Caco-2 (cell line): ENCODE data around the gene SLC27A4. TPM values are rescaled to one million over a fixed set of nuclear protein-coding genes. Genes with fewer than 3 reads are reported as not detected.

Experiments used
- BruUV-seq: library from RNA; stranded (reverse); fragments of 400-500 nt; replicated peaks from 2 replicates; lab custom pipeline; 2021; lab: Mats Ljungman, UMichigan
- CTCF ChIA-PET: fragments of 300-600 bp; sonication (Branson Sonifier 250); formaldehyde crosslinking; loops from one replicate; lab custom pipeline; 2022; ENCODE audit warnings: antibody characterized with exemption; lab: Charles Lee
- POLR2A ChIA-PET: fragments of 300-600 bp; sonication (Branson Sonifier 250); formaldehyde crosslinking; loops from one replicate; lab custom pipeline; 2022; ENCODE audit warnings: antibody characterized with exemption; lab: Charles Lee
- DNase-seq, 2 experiments: peaks; one replicate each; pipeline versions ENCODE4 v3.0.0 to v3.0.0-alpha.2; 2020 to 2022
- H3K27me3 ChIP-seq: replicated peaks from 2 replicates; pipeline ENCODE4 v1.6.0; 2011; ENCODE audit warnings: low read length; ENCODE audit not compliant: control insufficient read depth, insufficient read depth
- H3K36me3 ChIP-seq: 2 replicates; pipeline ENCODE4 v1.5.1; 2011; ENCODE audit warnings: low read length; ENCODE audit not compliant: control insufficient read depth, insufficient read depth
- H3K4me1 ChIP-seq: fragments of 250-450 bp; sonication (Bioruptor Pico); 2 replicates; pipeline ENCODE4 v1.5.1; 2020; ENCODE audit warnings: mild to moderate bottlenecking
- H3K4me3 ChIP-seq: 2 replicates; pipeline ENCODE4 v1.5.1; 2011; ENCODE audit warnings: low read depth, mild to moderate bottlenecking, control low read depth, low read length
- H3K9me3 ChIP-seq: fragments of 250-450 bp; sonication (Bioruptor Pico); 2 replicates; pipeline ENCODE4 v1.5.1; 2020; ENCODE audit warnings: mild to moderate bottlenecking, moderate library complexity
- H3K27ac Mint-ChIP-seq: one replicate; pipeline ENCODE4 v1.8.0; 2022; ENCODE audit warnings: mixed read lengths; ENCODE audit not compliant: unreplicated experiment
- H3K27me3 Mint-ChIP-seq: one replicate; pipeline ENCODE4 v1.8.0; 2022; ENCODE audit warnings: mixed read lengths; ENCODE audit not compliant: insufficient read depth, unreplicated experiment
- H3K36me3 Mint-ChIP-seq: one replicate; pipeline ENCODE4 v1.8.0; 2022; ENCODE audit warnings: mild to moderate bottlenecking, mixed read lengths; ENCODE audit not compliant: insufficient read depth, unreplicated experiment
- H3K4me1 Mint-ChIP-seq: one replicate; pipeline ENCODE4 v1.8.0; 2022; ENCODE audit warnings: low read depth, mixed read lengths; ENCODE audit not compliant: unreplicated experiment
- H3K4me3 Mint-ChIP-seq: one replicate; pipeline ENCODE4 v1.8.0; 2022; ENCODE audit warnings: mild to moderate bottlenecking, moderate library complexity, mixed read lengths; ENCODE audit not compliant: unreplicated experiment
- H3K9me3 Mint-ChIP-seq: one replicate; pipeline ENCODE4 v1.8.0; 2022; ENCODE audit warnings: mixed read lengths; ENCODE audit not compliant: unreplicated experiment
- intact Hi-C: fragments of 100-400 bp; cut with micrococcal nuclease; formaldehyde crosslinking; loops from one replicate; pipeline ENCODE4 v1.10.0; 2022; ENCODE audit not compliant: unreplicated experiment
- total RNA-seq: library from RNA; stranded (reverse); gene quantifications from 2 replicates; pipeline ENCODE4 v1.2.3, GENCODE V29; 2022
- TF ChIP-seq, protein P1 (sequence below), 2 experiments: fragments of 200-600 bp in 1 of 2; IDR thresholded peaks; 1 replicate in 1 of 2; 2 replicates in 1 of 2; pipeline versions ENCODE4 v1.5.1 to v1.8.0; 2011 to 2022; ENCODE audit warnings: antibody characterized with exemption in 1 of 2, control low read depth in 1 of 2, inconsistent platforms in 1 of 2, low read depth in 1 of 2, low read length in 1 of 2, mild to moderate bottlenecking in 1 of 2, moderate library complexity in 1 of 2; ENCODE audit not compliant: insufficient read depth in 1 of 2, severe bottlenecking in 1 of 2, unreplicated experiment in 1 of 2

The SLC27A4 gene
- total RNA-seq, 1 experiment from 2014 or later, result 22.8 TPM

- DNase-seq, result no peak
- intact Hi-C loops, result no loop called here
- TF ChIP-seq, protein P1, sequence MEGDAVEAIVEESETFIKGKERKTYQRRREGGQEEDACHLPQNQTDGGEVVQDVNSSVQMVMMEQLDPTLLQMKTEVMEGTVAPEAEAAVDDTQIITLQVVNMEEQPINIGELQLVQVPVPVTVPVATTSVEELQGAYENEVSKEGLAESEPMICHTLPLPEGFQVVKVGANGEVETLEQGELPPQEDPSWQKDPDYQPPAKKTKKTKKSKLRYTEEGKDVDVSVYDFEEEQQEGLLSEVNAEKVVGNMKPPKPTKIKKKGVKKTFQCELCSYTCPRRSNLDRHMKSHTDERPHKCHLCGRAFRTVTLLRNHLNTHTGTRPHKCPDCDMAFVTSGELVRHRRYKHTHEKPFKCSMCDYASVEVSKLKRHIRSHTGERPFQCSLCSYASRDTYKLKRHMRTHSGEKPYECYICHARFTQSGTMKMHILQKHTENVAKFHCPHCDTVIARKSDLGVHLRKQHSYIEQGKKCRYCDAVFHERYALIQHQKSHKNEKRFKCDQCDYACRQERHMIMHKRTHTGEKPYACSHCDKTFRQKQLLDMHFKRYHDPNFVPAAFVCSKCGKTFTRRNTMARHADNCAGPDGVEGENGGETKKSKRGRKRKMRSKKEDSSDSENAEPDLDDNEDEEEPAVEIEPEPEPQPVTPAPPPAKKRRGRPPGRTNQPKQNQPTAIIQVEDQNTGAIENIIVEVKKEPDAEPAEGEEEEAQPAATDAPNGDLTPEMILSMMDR (IDR thresholded peaks at IDR 0.05; ENCODE audit: insufficient read depth in 1 of 2, low read depth in 1 of 2, low read length in 1 of 2, severe bottlenecking in 1 of 2, unreplicated experiment in 1 of 2), result no peak
- H3K4me3 ChIP-seq, result no peak overlapping the region
- POLR2A ChIA-PET, result no interaction called here
- H3K27me3 Mint-ChIP-seq, result no peaks in the 10 kb centered on the region
- H3K4me1 Mint-ChIP-seq, result no peaks in the 10 kb centered on the region
- H3K9me3 Mint-ChIP-seq, result no peaks in the 10 kb centered on the region
- no peaks in the 10 kb centered on the region for H3K36me3 ChIP-seq
- no peaks in the 10 kb centered on the region for H3K9me3 ChIP-seq
- CTCF ChIA-PET, result no interaction called here
- no peak overlapping the region for H3K27ac Mint-ChIP-seq
- BruUV-seq, result no TSS peak
- H3K36me3 Mint-ChIP-seq, result peaks cover 9% of the 10 kb centered on the region
- no peaks in the 10 kb centered on the region for H3K4me1 ChIP-seq
- H3K27me3 ChIP-seq, result no peaks in the 10 kb centered on the region
- no peak overlapping the region for H3K4me3 Mint-ChIP-seq
Measured at GRCh38 chr9:128385496-128386460, 45.5 kb downstream of the SLC27A4 start.

- Mint-ChIP-seq H3K4me3 (no peak overlapping the region), H3K36me3 (peaks cover 21% of the 10 kb centered on the region), H3K4me1 (no peaks in the 10 kb centered on the region), H3K27ac (no peak overlapping the region), H3K9me3 (no peaks in the 10 kb centered on the region), H3K27me3 (no peaks in the 10 kb centered on the region)
- H3K4me3 ChIP-seq, result no peak overlapping the region
- CTCF ChIA-PET, result no interaction called here
- TF ChIP-seq, protein P1 (IDR thresholded peaks at IDR 0.05; ENCODE audit: insufficient read depth in 1 of 2, low read depth in 1 of 2, low read length in 1 of 2, severe bottlenecking in 1 of 2, unreplicated experiment in 1 of 2), result no peak
- H3K27me3 ChIP-seq, result no peaks in the 10 kb centered on the region
- no peaks in the 10 kb centered on the region for H3K36me3 ChIP-seq
- intact Hi-C loops, result no loop called here
- H3K4me1 ChIP-seq, result no peaks in the 10 kb centered on the region
- H3K9me3 ChIP-seq, result no peaks in the 10 kb centered on the region
- BruUV-seq, result no TSS peak
- POLR2A ChIA-PET, result no interaction called here
- no peak for DNase-seq
Measured at GRCh38 chr9:128388150-128388549, 47.8 kb downstream of the SLC27A4 start.

- BruUV-seq, result no TSS peak
Measured at GRCh38 chr9:128389395-128390149, 49.2 kb downstream of the SLC27A4 start.

More at GRCh38 chr9:128389395-128390149, 49.2 kb downstream of the SLC27A4 start:
- no peaks in the 10 kb centered on the region for H3K4me1 Mint-ChIP-seq
- H3K27ac Mint-ChIP-seq, result no peak overlapping the region
- Histone ChIP-seq H3K4me3 (no peak overlapping the region), H3K27me3 (no peaks in the 10 kb centered on the region), H3K4me1 (no peaks in the 10 kb centered on the region), H3K9me3 (no peaks in the 10 kb centered on the region), H3K36me3 (no peaks in the 10 kb centered on the region)
- H3K4me3 Mint-ChIP-seq, result no peak overlapping the region
- intact Hi-C loops, result no loop called here
- H3K9me3 Mint-ChIP-seq, result no peaks in the 10 kb centered on the region
- H3K36me3 Mint-ChIP-seq, result peaks cover 21% of the 10 kb centered on the region
- TF ChIP-seq, protein P1 (IDR thresholded peaks at IDR 0.05; ENCODE audit: insufficient read depth in 1 of 2, low read depth in 1 of 2, low read length in 1 of 2, severe bottlenecking in 1 of 2, unreplicated experiment in 1 of 2), result no peak
- DNase-seq, result no peak
- CTCF ChIA-PET, result no interaction called here
- no peaks in the 10 kb centered on the region for H3K27me3 Mint-ChIP-seq
- POLR2A ChIA-PET, result interaction anchor here (1.1 kb wide), 1 partner anchor 18 kb away, joined by 4 read pairs; the partner anchor contains the start of gene URM1
